ENCODE data around the gene CAPZA2.

GRCh38 chr7:116885724-116886123, 23.3 kb downstream of the CAPZA2 start:
- no peak for TF ChIP-seq CTCF (IDR thresholded peaks at IDR 0.05)
- TF ChIP-seq POLR2A (IDR thresholded peaks at IDR 0.05), result no peak
- TF ChIP-seq EP300 (IDR thresholded peaks at IDR 0.05), result no peak
- no peak for TF ChIP-seq POLR2AphosphoS5 (IDR thresholded peaks at IDR 0.05)

Data from suprapubic skin (tissue), 4 donors.